Loucy (cell line): ENCODE measurements around the gene ZNF516.

Experiments used
- H2AFZ ChIP-seq: fragments of 200-600 bp; sonication (generic); 2 replicates; pipeline ENCODE4 v1.6.0; 2016; ENCODE audit warnings: antibody characterized with exemption, mild to moderate bottlenecking, low read length, moderate library complexity
- H3F3A ChIP-seq: fragments of 200-600 bp; 2 replicates; pipeline ENCODE4 v1.6.0; 2016; ENCODE audit warnings: antibody characterized with exemption, low read depth, mild to moderate bottlenecking
- H3K27me3 ChIP-seq: fragments of 200-600 bp; sonication (generic); 2 replicates; pipeline ENCODE4 v1.6.1; 2014; ENCODE audit warnings: low read length, mild to moderate bottlenecking; ENCODE audit not compliant: insufficient read depth, poor library complexity, severe bottlenecking
- H3K36me3 ChIP-seq: fragments of 200-600 bp; sonication (generic); 2 replicates; pipeline ENCODE4 v1.6.1; 2016; ENCODE audit warnings: low read length; ENCODE audit not compliant: insufficient read depth
- H3K4me1 ChIP-seq: fragments of 200-600 bp; sonication (generic); 2 replicates; pipeline ENCODE4 v1.5.1; 2014; ENCODE audit warnings: low read length, mild to moderate bottlenecking; ENCODE audit not compliant: insufficient read depth, poor library complexity, severe bottlenecking
- H3K4me2 ChIP-seq: fragments of 200-600 bp; sonication (generic); 2 replicates; pipeline ENCODE4 v1.6.0; 2014; ENCODE audit warnings: antibody characterized with exemption, low read length, low read depth, mild to moderate bottlenecking; ENCODE audit not compliant: poor library complexity, severe bottlenecking
- H3K4me3 ChIP-seq: fragments of 200-600 bp; sonication (generic); 2 replicates; pipeline ENCODE4 v1.5.1; 2014; ENCODE audit warnings: low read length, mild to moderate bottlenecking, mixed read lengths; ENCODE audit not compliant: poor library complexity, severe bottlenecking
- H3K79me2 ChIP-seq: fragments of 200-600 bp; sonication (generic); 2 replicates; pipeline ENCODE4 v1.6.1; 2014; ENCODE audit warnings: low read length; ENCODE audit not compliant: insufficient read depth
- H3K9ac ChIP-seq: fragments of 200-600 bp; sonication (generic); 2 replicates; pipeline ENCODE4 v1.6.0; 2014; ENCODE audit warnings: mild to moderate bottlenecking, low read depth, low read length, moderate library complexity; ENCODE audit not compliant: poor library complexity, severe bottlenecking
- H3K9me2 ChIP-seq: fragments of 200-600 bp; sonication (generic); replicated peaks from 2 replicates; pipeline ENCODE4 v1.6.1; 2016; ENCODE audit warnings: low read depth, low read length, mixed read lengths
- H3K9me3 ChIP-seq: fragments of 200-600 bp; sonication (generic); 2 replicates; pipeline ENCODE4 v1.6.1; 2014; ENCODE audit warnings: mild to moderate bottlenecking, antibody characterized with exemption, low read length, low read depth; ENCODE audit not compliant: insufficient read depth
- H4K20me1 ChIP-seq: fragments of 200-600 bp; sonication (generic); 2 replicates; pipeline ENCODE4 v1.6.0; 2014; ENCODE audit warnings: antibody characterized with exemption, low read length, mild to moderate bottlenecking; ENCODE audit not compliant: insufficient read depth, poor library complexity, severe bottlenecking
- CTCF ChIP-seq: fragments of 200-600 bp; sonication (generic); conservative IDR thresholded peaks from 2 replicates; pipeline ENCODE4 v1.5.1; 2014; ENCODE audit warnings: mild to moderate bottlenecking, antibody characterized with exemption, low read length
- EZH2phosphoT487 ChIP-seq: fragments of 200-600 bp; IDR thresholded peaks from 2 replicates; pipeline ENCODE4 v1.6.1; 2018; ENCODE audit warnings: antibody characterized with exemption, mild to moderate bottlenecking, moderate library complexity, borderline replicate concordance

Gene ZNF516

GRCh38 chr18:76410033-76410432 is 85.0 kb downstream of the ZNF516 start:
- Histone ChIP-seq H2AFZ (no peak overlapping the region), H3K9me2 (no peaks in the 10 kb centered on the region), H3K79me2 (no peaks in the 10 kb centered on the region), H3F3A (no peaks in the 10 kb centered on the region), H3K36me3 (no peaks in the 10 kb centered on the region), H3K9me3 (no peaks in the 10 kb centered on the region; the same call in 1 of the 2 replicates), H3K4me2 (no peak overlapping the region), H3K9ac (no peak overlapping the region), H3K4me3 (no peak overlapping the region), H3K4me1 (peaks cover 10% of the 10 kb centered on the region), H4K20me1 (no peaks in the 10 kb centered on the region), H3K27me3 (no peaks in the 10 kb centered on the region)
- TF ChIP-seq CTCF (no peak), EZH2phosphoT487 (no peak)

- Histone ChIP-seq H3K9me2 (no peaks in the 10 kb centered on the region), H3F3A (no peaks in the 10 kb centered on the region), H4K20me1 (no peaks in the 10 kb centered on the region), H3K4me3 (no peak overlapping the region), H3K9me3 (no peaks in the 10 kb centered on the region; the same call in 1 of the 2 replicates), H3K79me2 (no peaks in the 10 kb centered on the region), H3K27me3 (no peaks in the 10 kb centered on the region), H2AFZ (no peak overlapping the region), H3K9ac (no peak overlapping the region), H3K4me1 (peaks cover 2% of the 10 kb centered on the region), H3K36me3 (no peaks in the 10 kb centered on the region), H3K4me2 (no peak overlapping the region)
- TF ChIP-seq CTCF (no peak), EZH2phosphoT487 (no peak)
Measured at GRCh38 chr18:76408480-76409067, 86.5 kb downstream of the ZNF516 start.

- Histone ChIP-seq H3K9me3 (no peaks in the 10 kb centered on the region; the same call in 1 of the 2 replicates), H3K4me2 (no peak overlapping the region), H3K27me3 (no peaks in the 10 kb centered on the region), H2AFZ (no peak overlapping the region), H3K4me1 (no peaks in the 10 kb centered on the region), H4K20me1 (no peaks in the 10 kb centered on the region), H3K9me2 (no peaks in the 10 kb centered on the region), H3K9ac (no peak overlapping the region), H3K4me3 (no peak overlapping the region), H3F3A (no peaks in the 10 kb centered on the region), H3K79me2 (no peaks in the 10 kb centered on the region), H3K36me3 (no peaks in the 10 kb centered on the region)
- TF ChIP-seq CTCF: no peak
- TF ChIP-seq EZH2phosphoT487: no peak
Measured at GRCh38 chr18:76407681-76408080, 87.4 kb downstream of the ZNF516 start.
